ENCODE results near the gene PTF1A.

PTF1A gene

GRCh38 chr10:23190872-23191763, 994 bp upstream of the PTF1A start:
- H3K4me2 ChIP-seq (ENCODE audit: low read depth, low read length, poor library complexity, severe bottlenecking): no peak overlapping the region
- H2AFZ ChIP-seq (ENCODE audit: low read depth, low read length, severe bottlenecking): no peak overlapping the region
- no peaks in the 10 kb centered on the region for H3K9me2 ChIP-seq (replicated peaks; ENCODE audit: insufficient read depth, low read length)
- no peaks in the 10 kb centered on the region for H4K20me1 ChIP-seq (ENCODE audit: low read depth, low read length)
- H3K4me3 ChIP-seq (ENCODE audit: insufficient read depth, low read length, poor library complexity, severe bottlenecking): no peak overlapping the region
- no peaks in the 10 kb centered on the region for H3K36me3 ChIP-seq (ENCODE audit: low read length)
- no peaks in the 10 kb centered on the region for H3K79me2 ChIP-seq (ENCODE audit: insufficient read depth, low read length)
- no peak overlapping the region for H3K27ac ChIP-seq (ENCODE audit: low read depth, low read length)
- no peak overlapping the region for H3K9ac ChIP-seq (ENCODE audit: low read length)
- H3F3A ChIP-seq (ENCODE audit: insufficient read depth): no peaks in the 10 kb centered on the region
- no peaks in the 10 kb centered on the region for H3K9me3 ChIP-seq (ENCODE audit: insufficient read depth, low read length)
- no peak for TF ChIP-seq EZH2phosphoT487 (conservative IDR thresholded peaks at IDR 0.05; ENCODE audit: low read length)
- TF ChIP-seq, protein P1, sequence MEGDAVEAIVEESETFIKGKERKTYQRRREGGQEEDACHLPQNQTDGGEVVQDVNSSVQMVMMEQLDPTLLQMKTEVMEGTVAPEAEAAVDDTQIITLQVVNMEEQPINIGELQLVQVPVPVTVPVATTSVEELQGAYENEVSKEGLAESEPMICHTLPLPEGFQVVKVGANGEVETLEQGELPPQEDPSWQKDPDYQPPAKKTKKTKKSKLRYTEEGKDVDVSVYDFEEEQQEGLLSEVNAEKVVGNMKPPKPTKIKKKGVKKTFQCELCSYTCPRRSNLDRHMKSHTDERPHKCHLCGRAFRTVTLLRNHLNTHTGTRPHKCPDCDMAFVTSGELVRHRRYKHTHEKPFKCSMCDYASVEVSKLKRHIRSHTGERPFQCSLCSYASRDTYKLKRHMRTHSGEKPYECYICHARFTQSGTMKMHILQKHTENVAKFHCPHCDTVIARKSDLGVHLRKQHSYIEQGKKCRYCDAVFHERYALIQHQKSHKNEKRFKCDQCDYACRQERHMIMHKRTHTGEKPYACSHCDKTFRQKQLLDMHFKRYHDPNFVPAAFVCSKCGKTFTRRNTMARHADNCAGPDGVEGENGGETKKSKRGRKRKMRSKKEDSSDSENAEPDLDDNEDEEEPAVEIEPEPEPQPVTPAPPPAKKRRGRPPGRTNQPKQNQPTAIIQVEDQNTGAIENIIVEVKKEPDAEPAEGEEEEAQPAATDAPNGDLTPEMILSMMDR (IDR thresholded peaks at IDR 0.05; ENCODE audit: insufficient read depth, low read length, poor library complexity, severe bottlenecking): no peak
- H3K27me3 ChIP-seq (ENCODE audit: low read length): no peaks in the 10 kb centered on the region

GRCh38 chr10:23192712-23193434, 761 bp downstream of the PTF1A start:
- Histone ChIP-seq H3F3A (ENCODE audit: insufficient read depth) (no peaks in the 10 kb centered on the region), H2AFZ (ENCODE audit: low read depth, low read length, severe bottlenecking) (no peak overlapping the region), H3K36me3 (ENCODE audit: low read length) (no peaks in the 10 kb centered on the region), H3K27ac (ENCODE audit: low read depth, low read length) (no peak overlapping the region), H3K4me2 (ENCODE audit: low read depth, low read length, poor library complexity, severe bottlenecking) (no peak overlapping the region), H3K4me3 (ENCODE audit: insufficient read depth, low read length, poor library complexity, severe bottlenecking) (no peak overlapping the region), H3K9me2 (replicated peaks; ENCODE audit: insufficient read depth, low read length) (no peaks in the 10 kb centered on the region), H3K27me3 (ENCODE audit: low read length) (no peaks in the 10 kb centered on the region), H3K79me2 (ENCODE audit: insufficient read depth, low read length) (no peaks in the 10 kb centered on the region), H3K9me3 (ENCODE audit: insufficient read depth, low read length) (no peaks in the 10 kb centered on the region), H3K9ac (ENCODE audit: low read length) (no peak overlapping the region), H4K20me1 (ENCODE audit: low read depth, low read length) (no peaks in the 10 kb centered on the region)
- no peak for TF ChIP-seq EZH2phosphoT487 (conservative IDR thresholded peaks at IDR 0.05; ENCODE audit: low read length)
- TF ChIP-seq, protein P1 (IDR thresholded peaks at IDR 0.05; ENCODE audit: insufficient read depth, low read length, poor library complexity, severe bottlenecking): no peak

GRCh38 chr10:23193435-23194074, 1.4 kb downstream of the PTF1A start:
- Histone ChIP-seq H3K36me3 (ENCODE audit: low read length) (no peaks in the 10 kb centered on the region), H3K9me3 (ENCODE audit: insufficient read depth, low read length) (no peaks in the 10 kb centered on the region), H3K9me2 (replicated peaks; ENCODE audit: insufficient read depth, low read length) (no peaks in the 10 kb centered on the region), H3F3A (ENCODE audit: insufficient read depth) (no peaks in the 10 kb centered on the region), H3K27ac (ENCODE audit: low read depth, low read length) (no peak overlapping the region), H3K79me2 (ENCODE audit: insufficient read depth, low read length) (no peaks in the 10 kb centered on the region), H2AFZ (ENCODE audit: low read depth, low read length, severe bottlenecking) (no peak overlapping the region), H3K9ac (ENCODE audit: low read length) (no peak overlapping the region), H3K27me3 (ENCODE audit: low read length) (no peaks in the 10 kb centered on the region), H3K4me2 (ENCODE audit: low read depth, low read length, poor library complexity, severe bottlenecking) (no peak overlapping the region), H4K20me1 (ENCODE audit: low read depth, low read length) (no peaks in the 10 kb centered on the region), H3K4me3 (ENCODE audit: insufficient read depth, low read length, poor library complexity, severe bottlenecking) (no peak overlapping the region)
- TF ChIP-seq EZH2phosphoT487 (conservative IDR thresholded peaks at IDR 0.05; ENCODE audit: low read length): no peak
- TF ChIP-seq, protein P1 (IDR thresholded peaks at IDR 0.05; ENCODE audit: insufficient read depth, low read length, poor library complexity, severe bottlenecking): no peak

Data from SU-DHL-6 (cell line).